KMS-11 (cell line): ENCODE results near the gene AADACL3.
"Not testable (repeated sequence)": the region's sequence is repeated elsewhere in the genome, so short reads cannot be mapped to it uniquely, and the experiment has no call there.

Experiments
- H2AFZ ChIP-seq: fragments of 200-600 bp; sonication (generic); 2 replicates; pipeline ENCODE4 v1.6.1; 2016; ENCODE audit warnings: antibody characterized with exemption, mixed run types, low read depth
- H3K27ac ChIP-seq: fragments of 200-600 bp; sonication (generic); 2 replicates; pipeline ENCODE4 v1.6.1; 2016; ENCODE audit warnings: mild to moderate bottlenecking, mixed run types
- H3K27me3 ChIP-seq: fragments of 200-600 bp; sonication (generic); 2 replicates; pipeline ENCODE4 v1.6.1; 2017; ENCODE audit warnings: mild to moderate bottlenecking, low read depth, mixed run types, moderate library complexity; ENCODE audit not compliant: insufficient read depth
- H3K36me3 ChIP-seq: fragments of 200-600 bp; sonication (generic); 2 replicates; pipeline ENCODE4 v1.6.1; 2017; ENCODE audit warnings: mild to moderate bottlenecking, mixed run types; ENCODE audit not compliant: insufficient read depth
- H3K4me1 ChIP-seq: fragments of 200-600 bp; sonication (generic); 2 replicates; pipeline ENCODE4 v1.6.1; 2016; ENCODE audit warnings: mild to moderate bottlenecking, low read depth, mixed run types; ENCODE audit not compliant: poor library complexity, severe bottlenecking
- H3K4me2 ChIP-seq: fragments of 200-600 bp; sonication (generic); 2 replicates; pipeline ENCODE4 v1.7.0; 2016; ENCODE audit warnings: mild to moderate bottlenecking, mixed run types
- H3K4me3 ChIP-seq: fragments of 200-600 bp; sonication (generic); IDR thresholded peaks from 2 replicates; pipeline ENCODE4 v1.6.1; 2017; ENCODE audit warnings: low read depth, low read length, mixed read lengths; ENCODE audit not compliant: insufficient read depth
- H3K79me2 ChIP-seq: fragments of 200-600 bp; sonication (generic); 2 replicates; pipeline ENCODE4 v1.6.1; 2016; ENCODE audit warnings: low read depth, mixed run types; ENCODE audit not compliant: insufficient read depth
- H3K9ac ChIP-seq: fragments of 200-600 bp; sonication (generic); 2 replicates; pipeline ENCODE4 v1.6.1; 2016; ENCODE audit warnings: mild to moderate bottlenecking, mixed run types
- H4K20me1 ChIP-seq: fragments of 200-600 bp; sonication (generic); 2 replicates; pipeline ENCODE4 v1.6.1; 2016; ENCODE audit warnings: mild to moderate bottlenecking, mixed run types; ENCODE audit not compliant: insufficient read depth
- TF ChIP-seq, protein P1 (sequence below): fragments of 200-600 bp; sonication (generic); conservative IDR thresholded peaks from 2 replicates; pipeline ENCODE4 v1.6.1; 2017; ENCODE audit warnings: low read depth, mild to moderate bottlenecking, antibody characterized with exemption, low read length, moderate library complexity, mixed read lengths

The AADACL3 gene

DNA sequence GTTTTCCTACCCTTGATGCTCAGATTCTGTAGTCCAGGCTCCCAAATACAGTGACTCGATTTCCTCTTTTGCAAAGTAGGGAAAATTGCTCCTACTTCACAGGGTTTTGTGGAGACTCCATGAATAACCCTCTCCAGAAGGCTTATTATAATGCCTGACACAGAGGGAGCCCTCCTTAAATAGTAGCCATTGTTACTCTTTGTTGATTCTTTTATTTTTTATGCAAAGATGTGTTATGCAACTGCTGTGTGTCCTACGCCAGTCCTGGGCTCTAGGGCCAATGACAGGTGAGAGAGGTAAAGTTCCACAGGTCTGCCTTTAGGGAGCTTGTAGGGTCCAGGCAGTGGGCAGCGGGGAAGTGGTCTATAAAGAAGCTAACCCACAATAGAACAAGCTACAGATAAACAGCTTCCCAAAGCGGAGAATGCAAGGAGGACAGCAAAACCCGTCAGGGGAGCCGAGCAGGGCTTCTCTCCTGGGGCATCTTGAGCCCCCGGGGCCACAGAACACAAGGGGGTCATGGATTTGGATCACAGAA lies 1.5 kb downstream of the AADACL3 start:
- H4K20me1 ChIP-seq = no peaks in the 10 kb centered on the region
- no peak overlapping the region for H3K9ac ChIP-seq
- H3K27me3 ChIP-seq = no peaks in the 10 kb centered on the region
- no peak overlapping the region for H3K27ac ChIP-seq
- no peak overlapping the region for H2AFZ ChIP-seq
- TF ChIP-seq, protein P1, sequence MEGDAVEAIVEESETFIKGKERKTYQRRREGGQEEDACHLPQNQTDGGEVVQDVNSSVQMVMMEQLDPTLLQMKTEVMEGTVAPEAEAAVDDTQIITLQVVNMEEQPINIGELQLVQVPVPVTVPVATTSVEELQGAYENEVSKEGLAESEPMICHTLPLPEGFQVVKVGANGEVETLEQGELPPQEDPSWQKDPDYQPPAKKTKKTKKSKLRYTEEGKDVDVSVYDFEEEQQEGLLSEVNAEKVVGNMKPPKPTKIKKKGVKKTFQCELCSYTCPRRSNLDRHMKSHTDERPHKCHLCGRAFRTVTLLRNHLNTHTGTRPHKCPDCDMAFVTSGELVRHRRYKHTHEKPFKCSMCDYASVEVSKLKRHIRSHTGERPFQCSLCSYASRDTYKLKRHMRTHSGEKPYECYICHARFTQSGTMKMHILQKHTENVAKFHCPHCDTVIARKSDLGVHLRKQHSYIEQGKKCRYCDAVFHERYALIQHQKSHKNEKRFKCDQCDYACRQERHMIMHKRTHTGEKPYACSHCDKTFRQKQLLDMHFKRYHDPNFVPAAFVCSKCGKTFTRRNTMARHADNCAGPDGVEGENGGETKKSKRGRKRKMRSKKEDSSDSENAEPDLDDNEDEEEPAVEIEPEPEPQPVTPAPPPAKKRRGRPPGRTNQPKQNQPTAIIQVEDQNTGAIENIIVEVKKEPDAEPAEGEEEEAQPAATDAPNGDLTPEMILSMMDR = no peak
- no peak overlapping the region for H3K4me3 ChIP-seq
- no peaks in the 10 kb centered on the region for H3K36me3 ChIP-seq
- H3K4me1 ChIP-seq = no peaks in the 10 kb centered on the region
- H3K79me2 ChIP-seq = no peaks in the 10 kb centered on the region
- no peak overlapping the region for H3K4me2 ChIP-seq

DNA sequence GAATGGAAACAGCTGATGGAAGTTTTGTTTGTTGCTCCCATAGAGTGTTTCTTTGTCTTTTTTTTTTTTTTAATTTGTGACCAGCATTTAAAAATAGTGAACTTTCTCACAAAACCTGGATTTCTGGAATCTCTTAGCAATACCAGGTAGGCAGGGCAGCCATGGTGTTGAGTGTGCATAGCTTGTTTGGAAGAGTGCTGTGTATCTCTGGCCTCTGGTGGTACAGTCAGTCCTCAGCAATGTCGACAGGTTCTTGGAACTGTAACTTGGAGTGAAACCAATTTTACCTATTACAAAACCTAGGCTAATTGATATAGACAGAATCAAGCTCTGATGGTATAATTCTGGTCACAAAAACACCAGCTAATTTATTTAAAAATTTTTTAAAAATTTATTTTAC lies 6.7 kb downstream of the AADACL3 start:
- no peaks in the 10 kb centered on the region for H4K20me1 ChIP-seq
- no peak overlapping the region for H3K27ac ChIP-seq
- TF ChIP-seq, protein P1 = no peak
- H3K36me3 ChIP-seq = no peaks in the 10 kb centered on the region
- no peaks in the 10 kb centered on the region for H3K4me1 ChIP-seq
- no peak overlapping the region for H2AFZ ChIP-seq
- H3K9ac ChIP-seq = no peak overlapping the region
- no peak overlapping the region for H3K4me2 ChIP-seq
- H3K79me2 ChIP-seq = no peaks in the 10 kb centered on the region
- no peak overlapping the region for H3K4me3 ChIP-seq
- H3K27me3 ChIP-seq = peaks cover 3% of the 10 kb centered on the region; the same call in 1 of the 2 replicates

DNA sequence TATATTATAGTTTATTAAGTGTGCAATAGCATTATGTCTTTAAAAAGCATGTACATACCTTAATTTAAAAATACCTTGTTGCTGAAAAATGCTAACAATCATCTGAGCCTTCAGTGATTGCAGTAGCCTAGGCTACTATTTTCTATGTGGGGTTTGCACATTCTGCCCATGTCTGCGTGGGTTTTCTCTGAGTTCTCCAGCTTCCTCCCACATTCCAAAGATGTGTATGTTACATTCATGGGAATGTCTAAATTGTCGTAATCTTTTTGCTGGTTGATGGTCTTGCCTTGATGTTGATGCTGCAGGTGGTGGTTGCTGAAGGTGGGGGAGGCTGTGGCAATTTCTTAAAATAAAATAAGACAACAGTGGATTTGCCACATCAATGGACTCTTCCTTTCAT lies 12.5 kb downstream of the AADACL3 start:
- Histone ChIP-seq H4K20me1 (no peaks in the 10 kb centered on the region), H3K79me2 (no peaks in the 10 kb centered on the region), H3K4me3 (no peak overlapping the region), H3K9ac (no peak overlapping the region), H3K4me2 (no peak overlapping the region), H3K27ac (no peak overlapping the region), H2AFZ (no peak overlapping the region), H3K36me3 (no peaks in the 10 kb centered on the region), H3K4me1 (no peaks in the 10 kb centered on the region), H3K27me3 (peaks cover 3% of the 10 kb centered on the region; the same call in 1 of the 2 replicates)
- TF ChIP-seq, protein P1 = no peak

DNA sequence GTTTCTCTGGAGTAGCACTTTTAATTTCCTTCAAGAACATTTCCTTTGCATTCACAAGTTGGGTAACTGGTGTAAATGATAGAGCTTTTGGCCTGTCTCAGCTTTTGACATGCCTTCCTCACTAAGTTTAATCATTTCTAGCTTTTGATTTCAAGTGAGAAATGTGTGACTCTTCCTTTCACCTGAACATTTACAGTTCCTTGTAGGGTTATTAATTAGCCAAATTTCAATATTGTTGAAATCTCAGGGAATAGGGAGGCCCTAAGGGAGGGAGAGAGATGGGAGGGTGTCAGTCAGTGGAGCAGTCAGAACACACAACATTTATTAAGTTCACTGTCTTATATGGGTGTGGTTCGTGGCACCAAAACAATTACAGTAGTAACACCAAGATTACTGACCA lies 14.2 kb downstream of the AADACL3 start:
- Histone ChIP-seq H3K4me1 (no peaks in the 10 kb centered on the region), H3K27ac (no peak overlapping the region), H3K9ac (no peak overlapping the region), H3K79me2 (no peaks in the 10 kb centered on the region), H3K36me3 (no peaks in the 10 kb centered on the region), H4K20me1 (no peaks in the 10 kb centered on the region), H3K4me3 (no peak overlapping the region), H2AFZ (no peak overlapping the region), H3K27me3 (no peaks in the 10 kb centered on the region; the same call in 1 of the 2 replicates), H3K4me2 (no peak overlapping the region)
- TF ChIP-seq, protein P1 = no peak

DNA sequence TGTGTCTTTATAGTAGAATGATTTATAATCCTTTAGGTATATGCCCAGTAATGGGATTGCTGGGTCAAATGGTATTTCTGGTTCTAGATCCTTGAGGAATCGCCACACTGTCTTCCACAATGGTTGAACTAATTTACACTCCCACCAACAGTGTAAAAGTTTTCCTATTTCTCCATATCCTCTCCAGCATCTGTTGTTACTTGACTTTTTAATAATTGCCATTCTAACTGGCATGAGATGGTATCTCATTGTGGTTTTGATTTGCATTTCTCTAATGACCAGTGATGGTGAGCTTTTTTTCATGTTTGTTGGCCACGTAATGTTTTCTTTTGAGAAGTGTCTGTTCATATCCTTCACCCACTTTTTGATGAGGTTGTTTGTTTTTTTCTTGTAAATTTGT lies 15.2 kb downstream of the AADACL3 start:
- not testable (repeated sequence) for H4K20me1 ChIP-seq, H3K4me1 ChIP-seq, H3K4me2 ChIP-seq, H3K36me3 ChIP-seq, H3K27me3 ChIP-seq, H3K9ac ChIP-seq, H3K27ac ChIP-seq, H2AFZ ChIP-seq, H3K79me2 ChIP-seq, H3K4me3 ChIP-seq
